KBM-7 (cell line): ENCODE results near the gene OPHN1.

ENCODE experiments used
- DNase-seq: peaks from one replicate; pipeline ENCODE4 v3.0.0-alpha.2; 2015
- in situ Hi-C: fragments of 300-500 bp; cut with MboI; formaldehyde crosslinking; loops from 2 replicates; pipeline ENCODE4 v1.14.3; 2020; ENCODE audit warnings: low sequenced_read_pairs, low pct_unique_long_range_greater_than_20kb, mixed read lengths

The OPHN1 gene

DNA sequence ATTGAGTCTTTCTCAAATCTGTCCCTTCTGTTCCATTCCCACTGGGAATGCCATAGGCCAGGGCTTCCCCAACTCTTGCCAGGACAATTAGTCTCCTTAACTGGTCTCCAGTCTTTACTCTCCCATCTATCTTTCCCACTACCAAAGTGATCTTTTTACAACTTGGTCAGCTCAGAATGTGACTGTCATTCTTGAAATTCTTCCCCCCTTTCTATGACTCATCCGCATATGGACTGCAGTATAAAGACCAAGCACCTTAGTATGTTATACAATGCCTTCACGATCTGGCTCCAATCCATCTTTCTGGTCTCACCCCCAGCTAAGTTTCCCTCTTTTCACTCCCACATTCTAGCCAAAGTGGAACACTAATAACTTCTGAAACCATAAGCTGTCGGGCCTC is 383.8 kb downstream of the OPHN1 start:
- in situ Hi-C loops = no loop called here
- DNase-seq = no peak

DNA sequence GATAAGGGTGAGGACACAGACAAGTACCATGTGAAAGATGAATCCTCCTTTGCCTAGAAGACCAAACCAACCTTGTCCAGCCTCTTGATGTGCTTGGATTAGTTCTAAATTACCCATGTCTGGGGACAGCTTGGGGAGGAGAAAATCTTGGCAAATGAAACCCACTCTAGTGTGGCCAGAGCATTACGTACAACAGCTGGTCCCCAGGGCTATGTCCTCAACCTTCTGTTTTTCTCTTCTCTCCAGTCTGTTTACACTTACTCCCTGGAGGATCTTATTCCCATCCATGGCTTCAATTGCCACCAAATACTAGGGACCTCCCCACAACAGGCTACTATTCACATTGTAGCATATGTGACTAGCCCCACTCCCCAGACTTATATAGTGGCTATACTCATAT is 384.5 kb downstream of the OPHN1 start:
- no peak for DNase-seq
- in situ Hi-C loops = no loop called here

DNA sequence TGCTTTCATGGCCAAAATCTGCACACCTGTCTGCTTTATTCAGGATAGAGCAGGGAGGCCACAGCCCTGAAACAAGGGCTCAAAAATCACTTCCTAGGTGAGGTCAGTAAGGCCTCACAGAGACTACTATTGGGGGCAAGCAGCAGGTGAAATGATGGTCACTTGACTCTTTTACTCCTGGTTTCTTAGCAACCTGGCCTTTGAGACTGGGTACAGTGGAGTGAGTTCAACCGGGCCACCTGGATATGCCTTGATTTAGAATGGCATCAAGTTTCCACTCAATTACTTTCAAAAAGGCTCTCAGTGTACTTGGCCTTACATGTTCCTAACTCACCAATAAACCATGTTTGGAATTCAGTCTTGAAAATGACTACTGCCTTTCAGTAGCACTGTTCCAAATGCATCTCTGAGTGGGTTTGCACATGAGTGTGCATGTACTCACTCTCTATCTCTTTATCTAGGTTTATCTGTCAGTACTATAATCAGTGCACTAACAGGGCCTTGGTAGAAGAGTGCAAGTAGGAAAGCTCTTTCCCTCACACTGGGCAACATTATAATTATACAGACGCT is 388.2 kb downstream of the OPHN1 start:
- in situ Hi-C loops = no loop called here

DNA sequence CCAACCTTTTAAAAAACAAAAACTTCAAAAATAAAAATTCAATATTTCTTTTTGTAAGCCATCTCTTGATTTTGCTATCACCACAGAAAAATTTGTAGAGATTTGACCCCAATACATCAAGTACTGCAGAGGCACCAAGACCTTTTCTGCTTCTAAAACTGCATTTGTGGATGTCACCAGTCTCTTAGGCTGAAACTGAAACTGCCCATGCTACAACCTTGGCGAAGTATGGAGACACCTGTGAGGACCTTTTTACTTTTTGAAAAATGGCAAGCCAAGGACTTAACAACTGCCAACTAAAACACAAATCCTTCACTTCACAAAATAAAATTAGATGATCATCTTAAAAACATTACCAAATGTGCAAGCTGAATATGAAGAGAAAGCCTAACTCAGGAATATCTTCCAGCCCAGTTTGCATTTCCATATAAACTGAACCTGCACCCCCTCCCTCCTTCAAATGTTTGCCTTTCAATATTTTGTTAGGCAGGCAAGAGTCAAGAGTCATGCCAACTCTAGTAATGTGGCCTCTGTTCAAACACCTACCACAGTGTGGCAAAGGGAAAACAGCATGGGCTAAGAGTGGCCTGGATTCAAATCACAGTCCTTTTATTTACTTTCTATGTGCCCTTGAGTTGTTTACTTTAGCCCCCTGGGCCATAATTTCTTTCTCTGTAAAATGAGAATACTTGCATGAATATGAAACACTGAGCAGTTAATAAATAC is 389.4 kb downstream of the OPHN1 start:
- no peak for DNase-seq
- in situ Hi-C loops = no loop called here

More for the DNA sequence above, 388.2 kb downstream of the OPHN1 start:
- DNase-seq = no peak

DNA sequence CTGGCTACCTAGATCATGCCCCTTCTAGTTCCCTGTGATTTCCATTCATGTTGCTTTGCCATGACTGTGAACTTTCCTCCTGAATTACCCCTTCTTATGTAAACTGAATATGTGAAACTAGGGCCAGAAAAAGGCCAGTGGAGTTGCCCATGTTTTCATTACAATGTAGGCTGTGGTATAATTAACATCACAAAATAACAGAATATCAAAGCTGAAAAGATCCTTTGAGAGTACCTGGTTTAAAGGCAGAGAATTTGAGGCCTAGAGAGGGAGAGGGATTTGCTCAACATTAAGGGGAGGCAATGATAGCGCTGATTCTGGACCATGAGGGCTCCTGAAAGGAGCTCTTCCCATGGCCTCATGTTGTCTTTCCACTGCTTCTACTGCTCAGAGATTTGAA is 392.2 kb downstream of the OPHN1 start:
- DNase-seq = no peak
- in situ Hi-C loops = no loop called here

- in situ Hi-C loops = no loop called here
- peak; percentile 77 for DNase-seq
These were observed 414.8 kb downstream of the OPHN1 start for GRCh38 chrX:68018248-68019203.

GRCh38 chrX:67998540-67998939 is 434.8 kb downstream of the OPHN1 start:
- in situ Hi-C loops = no loop called here
- DNase-seq = no peak
